HL-60 (cell line): Measurements from ENCODE around the gene MEAK7.

Experiments
- DNase-seq, 2 experiments: peaks; one replicate each; pipeline ENCODE4 v3.0.0-alpha.2; 2010 to 2020; ENCODE audit warnings: low read depth in 1 of 2, low spot score in 1 of 2
- H3K27ac ChIP-seq: fragments of 250-450 bp; sonication (Bioruptor Pico); replicated peaks from 2 replicates; pipeline ENCODE4 v1.5.1; 2020; ENCODE audit warnings: mild to moderate bottlenecking, moderate library complexity
- H3K27me3 ChIP-seq: fragments of 250-450 bp; sonication (Bioruptor Pico); 2 replicates; pipeline ENCODE4 v1.5.1; 2021; ENCODE audit warnings: mild to moderate bottlenecking, moderate library complexity; ENCODE audit not compliant: insufficient read depth, poor library complexity, severe bottlenecking
- H3K4me3 ChIP-seq: replicated peaks from 2 replicates; pipeline ENCODE4 v1.5.1; 2011; ENCODE audit warnings: mild to moderate bottlenecking, control low read depth, low read length; ENCODE audit not compliant: insufficient read depth
- GABPA ChIP-seq: IDR thresholded peaks from 2 replicates; pipeline ENCODE4 v1.6.1; 2012; ENCODE audit warnings: low read depth
- POLR2AphosphoS5 ChIP-seq: IDR thresholded peaks from 2 replicates; pipeline ENCODE4 v1.6.1; 2012; ENCODE audit warnings: low read depth
- SPI1 ChIP-seq: IDR thresholded peaks from 2 replicates; pipeline ENCODE4 v1.6.1; 2012; ENCODE audit warnings: low read depth, mild to moderate bottlenecking, borderline replicate concordance
- TF ChIP-seq, protein P1 (sequence below): IDR thresholded peaks from 2 replicates; pipeline ENCODE4 v1.6.1; 2012; ENCODE audit warnings: low read depth; ENCODE audit not compliant: insufficient replicate concordance
- TF ChIP-seq, protein P2 (sequence below): IDR thresholded peaks from one replicate; pipeline ENCODE4 v1.5.1; 2011; ENCODE audit warnings: low read length, control low read depth, inconsistent platforms; ENCODE audit not compliant: insufficient read depth

Gene MEAK7

DNA sequence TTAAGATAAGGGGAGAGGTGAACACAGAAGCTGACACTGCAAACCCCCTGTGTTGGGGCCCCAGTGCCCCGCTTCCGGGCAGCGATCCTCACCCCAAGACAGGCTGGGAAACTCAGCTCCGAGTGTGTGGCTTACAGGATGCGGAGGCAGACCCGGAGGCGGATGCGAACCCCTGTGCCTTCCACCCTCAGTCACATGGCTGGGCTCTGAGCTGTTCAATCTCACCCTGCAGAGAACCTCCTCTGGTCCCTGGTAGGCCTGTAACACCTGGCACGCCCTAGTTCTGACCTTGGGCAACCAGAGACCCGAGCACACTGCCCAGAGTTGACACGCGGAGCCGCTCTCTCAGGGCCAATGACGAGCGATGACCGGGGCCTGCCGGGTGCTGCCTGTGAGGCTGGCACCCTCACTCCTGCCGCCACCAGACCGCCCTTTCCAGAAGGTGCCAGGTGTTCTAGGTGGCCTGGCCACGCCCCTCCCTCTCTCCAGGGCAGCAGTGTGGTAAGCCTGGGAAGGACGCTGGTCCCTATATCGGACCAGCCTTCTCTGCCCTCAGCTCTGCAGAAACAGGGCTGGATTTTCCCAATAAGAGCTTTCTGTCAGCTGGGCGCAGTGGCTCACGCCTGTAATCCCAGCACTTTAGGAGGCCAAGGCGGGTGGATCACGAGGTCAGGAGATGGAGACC is 23.3 kb downstream of the MEAK7 start:
- peak in 1 of 2 experiments; percentile 0 for DNase-seq

DNA sequence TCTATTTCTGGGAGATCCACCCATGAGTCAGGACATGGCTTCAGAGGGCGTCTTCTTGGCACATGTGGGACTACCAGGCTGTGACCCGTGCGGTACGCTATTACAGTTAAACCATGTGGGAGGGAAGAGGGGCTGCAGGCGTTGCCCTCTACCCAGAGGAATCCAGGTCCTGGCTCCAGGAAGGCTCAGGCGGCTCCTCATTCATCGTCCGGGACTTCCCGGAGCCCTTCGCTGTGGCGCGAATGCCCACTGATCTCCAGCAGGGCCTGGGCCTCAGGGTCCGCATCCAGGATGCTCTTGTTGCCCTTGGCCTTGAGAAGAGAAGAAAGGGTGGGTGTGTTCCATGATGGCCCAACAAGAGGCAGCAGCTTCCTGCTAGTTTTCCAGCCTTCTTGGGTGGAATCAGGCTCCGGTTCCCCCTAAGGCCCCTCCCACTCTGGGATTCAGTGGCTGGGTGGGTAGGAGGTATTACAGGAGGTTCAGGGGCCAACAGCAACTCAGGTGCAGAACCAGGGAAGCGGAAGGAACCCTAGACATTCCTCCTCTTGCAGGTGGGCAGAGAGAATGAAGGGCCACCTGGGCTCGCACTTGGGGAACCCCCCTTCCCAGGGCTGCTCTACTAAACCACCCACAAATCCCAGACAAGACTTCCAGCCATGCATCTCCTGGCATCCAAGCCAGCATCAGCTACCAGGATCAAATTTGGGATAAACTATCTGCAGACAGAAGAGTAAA is 24.6 kb downstream of the MEAK7 start:
- H3K27ac ChIP-seq, result no peak overlapping the region
- DNase-seq, result peak in 1 of 2 experiments; percentile 0
- TF ChIP-seq, protein P1, sequence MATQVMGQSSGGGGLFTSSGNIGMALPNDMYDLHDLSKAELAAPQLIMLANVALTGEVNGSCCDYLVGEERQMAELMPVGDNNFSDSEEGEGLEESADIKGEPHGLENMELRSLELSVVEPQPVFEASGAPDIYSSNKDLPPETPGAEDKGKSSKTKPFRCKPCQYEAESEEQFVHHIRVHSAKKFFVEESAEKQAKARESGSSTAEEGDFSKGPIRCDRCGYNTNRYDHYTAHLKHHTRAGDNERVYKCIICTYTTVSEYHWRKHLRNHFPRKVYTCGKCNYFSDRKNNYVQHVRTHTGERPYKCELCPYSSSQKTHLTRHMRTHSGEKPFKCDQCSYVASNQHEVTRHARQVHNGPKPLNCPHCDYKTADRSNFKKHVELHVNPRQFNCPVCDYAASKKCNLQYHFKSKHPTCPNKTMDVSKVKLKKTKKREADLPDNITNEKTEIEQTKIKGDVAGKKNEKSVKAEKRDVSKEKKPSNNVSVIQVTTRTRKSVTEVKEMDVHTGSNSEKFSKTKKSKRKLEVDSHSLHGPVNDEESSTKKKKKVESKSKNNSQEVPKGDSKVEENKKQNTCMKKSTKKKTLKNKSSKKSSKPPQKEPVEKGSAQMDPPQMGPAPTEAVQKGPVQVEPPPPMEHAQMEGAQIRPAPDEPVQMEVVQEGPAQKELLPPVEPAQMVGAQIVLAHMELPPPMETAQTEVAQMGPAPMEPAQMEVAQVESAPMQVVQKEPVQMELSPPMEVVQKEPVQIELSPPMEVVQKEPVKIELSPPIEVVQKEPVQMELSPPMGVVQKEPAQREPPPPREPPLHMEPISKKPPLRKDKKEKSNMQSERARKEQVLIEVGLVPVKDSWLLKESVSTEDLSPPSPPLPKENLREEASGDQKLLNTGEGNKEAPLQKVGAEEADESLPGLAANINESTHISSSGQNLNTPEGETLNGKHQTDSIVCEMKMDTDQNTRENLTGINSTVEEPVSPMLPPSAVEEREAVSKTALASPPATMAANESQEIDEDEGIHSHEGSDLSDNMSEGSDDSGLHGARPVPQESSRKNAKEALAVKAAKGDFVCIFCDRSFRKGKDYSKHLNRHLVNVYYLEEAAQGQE, result no peak
- no peak for TF ChIP-seq POLR2AphosphoS5
- no peaks in the 10 kb centered on the region for H3K27me3 ChIP-seq
- no peak overlapping the region for H3K4me3 ChIP-seq

More for the DNA sequence above, 23.3 kb downstream of the MEAK7 start:
- H3K4me3 ChIP-seq, result no peak overlapping the region
- TF ChIP-seq SPI1, result no peak
- TF ChIP-seq POLR2AphosphoS5, result no peak
- no peak for TF ChIP-seq GABPA
- TF ChIP-seq, protein P1, result no peak
- TF ChIP-seq, protein P2, sequence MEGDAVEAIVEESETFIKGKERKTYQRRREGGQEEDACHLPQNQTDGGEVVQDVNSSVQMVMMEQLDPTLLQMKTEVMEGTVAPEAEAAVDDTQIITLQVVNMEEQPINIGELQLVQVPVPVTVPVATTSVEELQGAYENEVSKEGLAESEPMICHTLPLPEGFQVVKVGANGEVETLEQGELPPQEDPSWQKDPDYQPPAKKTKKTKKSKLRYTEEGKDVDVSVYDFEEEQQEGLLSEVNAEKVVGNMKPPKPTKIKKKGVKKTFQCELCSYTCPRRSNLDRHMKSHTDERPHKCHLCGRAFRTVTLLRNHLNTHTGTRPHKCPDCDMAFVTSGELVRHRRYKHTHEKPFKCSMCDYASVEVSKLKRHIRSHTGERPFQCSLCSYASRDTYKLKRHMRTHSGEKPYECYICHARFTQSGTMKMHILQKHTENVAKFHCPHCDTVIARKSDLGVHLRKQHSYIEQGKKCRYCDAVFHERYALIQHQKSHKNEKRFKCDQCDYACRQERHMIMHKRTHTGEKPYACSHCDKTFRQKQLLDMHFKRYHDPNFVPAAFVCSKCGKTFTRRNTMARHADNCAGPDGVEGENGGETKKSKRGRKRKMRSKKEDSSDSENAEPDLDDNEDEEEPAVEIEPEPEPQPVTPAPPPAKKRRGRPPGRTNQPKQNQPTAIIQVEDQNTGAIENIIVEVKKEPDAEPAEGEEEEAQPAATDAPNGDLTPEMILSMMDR, result no peak
- H3K27me3 ChIP-seq, result no peaks in the 10 kb centered on the region
- no peak overlapping the region for H3K27ac ChIP-seq

DNA sequence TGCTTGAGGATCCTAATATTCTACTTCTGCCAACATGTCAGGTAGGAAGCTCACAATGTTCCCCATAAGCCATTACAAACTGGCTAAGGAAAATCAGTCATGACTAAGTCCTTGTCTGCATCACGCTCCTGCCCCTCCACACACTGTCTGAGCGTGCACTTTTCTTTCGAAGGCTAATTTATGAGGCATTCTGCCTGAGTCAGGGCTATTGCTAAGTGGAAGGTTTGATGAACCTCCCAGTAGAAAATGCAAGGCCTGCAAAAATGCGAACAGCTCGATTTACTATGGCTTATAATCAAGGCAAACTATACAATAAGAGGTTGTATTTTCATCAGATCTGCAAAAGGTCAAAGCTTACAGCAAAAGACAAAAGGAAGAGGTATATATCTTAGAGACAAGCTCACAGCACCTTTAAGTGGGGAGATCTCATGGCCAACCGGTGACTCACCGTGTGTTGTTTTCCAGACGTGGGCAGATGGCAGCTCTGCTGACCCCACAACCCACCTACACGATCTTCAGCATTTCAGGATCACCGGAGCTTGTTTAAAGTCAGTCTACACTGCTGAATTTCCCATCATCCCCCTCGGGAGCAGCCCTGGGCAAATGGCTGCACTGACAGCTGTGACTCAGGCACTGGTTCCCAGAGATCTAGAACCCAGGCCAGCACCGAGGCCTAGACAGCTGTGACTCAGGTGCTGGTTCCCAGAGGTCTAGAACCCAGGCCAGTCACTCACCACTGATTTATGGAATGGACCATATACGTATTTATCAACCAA is 26.1 kb downstream of the MEAK7 start:
- Histone ChIP-seq H3K27ac (no peak overlapping the region), H3K4me3 (no peak overlapping the region), H3K27me3 (no peaks in the 10 kb centered on the region)
- DNase-seq, result peak in 1 of 2 experiments; percentile 0
- no peak for TF ChIP-seq POLR2AphosphoS5
- TF ChIP-seq, protein P1, result no peak
- no peak for TF ChIP-seq GABPA
- TF ChIP-seq, protein P2, result no peak
- no peak for TF ChIP-seq SPI1
